GM18868 (cell line): ENCODE results near the gene SPATA32.

ENCODE experiments used
- ATAC-seq: cut with Tn5 transposase; IDR thresholded peaks from one replicate; pipeline ENCODE4 v1.9.1; 2021; ENCODE audit warnings: mild to moderate bottlenecking, moderate library complexity; ENCODE audit not compliant: unreplicated experiment

SPATA32 gene

DNA sequence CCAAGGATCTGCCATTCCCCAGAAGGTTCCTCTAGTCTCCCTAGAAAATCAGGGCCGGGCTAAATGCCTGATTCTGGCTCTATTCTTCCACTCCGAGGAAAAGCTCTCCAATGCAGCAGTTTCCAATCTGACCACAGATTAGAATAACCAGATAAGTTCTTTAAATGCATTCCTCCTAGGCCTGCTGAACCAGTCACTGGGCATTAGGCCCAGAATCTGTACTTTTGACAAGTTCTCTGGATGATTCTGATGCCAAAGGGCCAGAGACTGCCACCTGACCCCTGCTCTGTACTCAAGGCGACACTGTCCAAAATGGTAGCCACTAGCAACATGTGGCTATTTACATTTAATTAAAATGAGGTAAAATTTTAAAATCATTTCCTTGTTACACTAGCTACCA is 32.6 kb upstream of the SPATA32 start:
- ATAC-seq = no peak

DNA sequence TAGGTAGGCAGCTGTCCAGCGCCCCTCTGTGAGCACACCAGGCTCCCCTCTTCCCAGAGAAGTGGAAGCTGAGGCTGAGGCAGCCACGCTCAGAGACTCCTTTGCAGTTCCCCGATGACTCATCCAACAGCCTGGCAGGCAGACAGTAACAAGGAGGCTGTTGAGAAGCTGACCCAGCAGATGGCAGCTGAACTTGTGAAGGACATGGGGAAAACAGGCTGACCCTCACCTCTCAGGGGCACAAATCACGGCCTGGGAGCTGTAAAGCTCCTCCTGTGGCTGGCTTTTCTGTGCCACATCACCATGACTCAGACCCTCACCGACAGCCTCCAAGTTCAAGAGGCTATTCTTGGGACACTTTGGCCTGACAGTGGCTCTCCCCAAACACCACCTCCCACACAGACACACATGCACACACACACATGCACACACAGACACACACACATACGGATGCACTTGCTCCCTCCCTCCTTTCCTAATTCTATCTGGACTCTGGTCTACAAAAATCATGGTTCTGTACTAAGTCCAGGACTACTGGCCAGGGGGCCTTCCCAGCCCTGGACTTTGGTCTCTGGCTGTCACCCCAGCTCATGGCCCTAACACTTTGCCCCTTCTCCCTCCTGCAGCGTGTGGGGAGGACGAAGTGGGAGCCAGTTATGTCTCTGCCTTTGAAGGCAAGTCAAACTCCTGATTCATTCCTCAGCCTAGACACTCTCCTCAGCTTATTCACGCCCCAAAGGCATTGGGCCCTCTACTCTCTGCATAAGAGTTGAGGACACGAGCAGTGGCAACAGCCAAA is 31.7 kb upstream of the SPATA32 start:
- ATAC-seq = peak; percentile 41

DNA sequence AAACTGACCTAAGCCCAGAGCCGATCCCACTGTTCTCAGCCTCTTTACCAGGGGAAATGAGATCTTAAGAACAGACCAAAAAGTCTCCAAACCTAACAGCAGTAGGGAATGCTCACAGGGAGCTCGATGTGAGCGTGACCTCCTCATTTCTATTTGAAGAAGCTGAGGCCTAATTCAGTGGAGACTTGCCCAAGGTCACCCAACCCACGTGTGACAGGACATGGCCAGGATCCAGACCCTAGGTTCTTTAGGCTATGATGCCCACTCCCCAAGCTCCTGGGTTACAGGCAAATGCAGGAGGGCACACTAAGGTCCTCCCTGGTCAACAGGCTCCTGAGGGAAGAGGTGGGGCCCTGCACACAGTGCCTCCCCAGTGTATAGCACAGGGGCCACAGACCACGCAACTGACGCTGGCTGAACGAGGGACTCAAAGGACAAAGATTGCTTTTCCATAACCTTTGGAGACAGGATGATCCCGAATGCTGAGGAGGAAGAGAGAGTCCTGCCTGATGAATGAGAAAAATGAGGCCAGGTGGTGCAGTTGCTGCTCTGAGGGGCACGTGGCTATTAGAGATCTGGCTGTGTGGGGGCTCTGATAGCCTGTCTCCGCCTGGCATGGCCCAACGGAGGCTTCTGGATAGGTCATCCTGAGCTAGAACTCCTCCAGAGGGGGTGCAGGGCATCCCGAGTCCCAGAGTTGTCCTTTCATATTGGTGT is 31.0 kb upstream of the SPATA32 start:
- ATAC-seq = no peak

DNA sequence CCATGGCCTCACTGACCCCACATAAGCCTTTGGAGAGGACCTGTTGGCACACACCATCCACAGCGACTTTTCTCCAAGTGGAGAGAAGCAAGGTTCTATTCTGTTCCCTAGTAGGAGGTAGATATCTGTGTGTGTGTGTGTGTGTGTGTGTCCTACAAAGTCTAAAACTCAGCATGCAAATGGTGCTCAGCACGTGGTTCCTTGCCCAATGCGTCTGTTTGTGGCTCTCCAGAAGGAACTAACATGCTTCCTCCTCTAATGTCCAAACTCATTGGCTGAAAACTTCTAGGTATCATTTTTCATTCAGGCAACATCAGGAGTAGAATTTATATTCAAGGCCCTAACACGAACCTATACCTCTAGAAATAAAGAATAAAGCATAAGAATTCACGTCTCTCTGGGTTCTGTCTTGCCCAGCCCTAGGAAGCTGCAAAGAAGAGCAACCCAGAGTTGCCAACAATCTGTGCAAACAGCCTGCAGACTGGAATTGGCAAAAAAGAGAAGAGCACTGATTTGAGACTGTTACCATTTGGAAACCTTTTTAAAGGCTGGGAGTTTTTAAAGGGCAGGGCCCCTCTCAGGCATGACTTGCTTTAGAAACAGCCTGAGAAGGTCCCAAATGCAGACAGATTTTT is 29.4 kb upstream of the SPATA32 start:
- no peak for ATAC-seq

DNA sequence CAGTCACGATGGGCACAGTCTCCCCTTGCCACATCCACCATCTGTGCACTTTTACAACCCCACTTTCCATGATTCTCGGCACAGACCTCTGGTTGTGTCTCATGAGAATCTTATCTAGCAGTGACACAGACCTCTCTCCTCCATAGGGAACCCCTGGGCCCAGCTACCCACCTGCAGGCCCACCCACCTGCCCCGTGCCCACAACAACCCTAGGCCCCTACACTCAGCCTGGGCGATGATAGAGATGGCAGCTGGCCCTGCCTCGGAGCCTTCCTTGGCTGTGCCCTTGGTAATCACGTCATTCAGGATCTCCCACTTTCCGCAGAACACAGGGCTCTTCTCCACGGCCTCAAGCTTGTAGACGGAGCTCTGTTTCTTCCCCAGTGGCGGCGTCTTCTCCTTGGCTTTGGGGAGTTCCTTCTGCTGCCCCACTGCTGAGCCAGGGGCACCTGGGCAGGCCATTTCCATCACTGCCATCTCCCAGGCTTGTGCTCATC is 28.4 kb upstream of the SPATA32 start:
- no peak for ATAC-seq

DNA sequence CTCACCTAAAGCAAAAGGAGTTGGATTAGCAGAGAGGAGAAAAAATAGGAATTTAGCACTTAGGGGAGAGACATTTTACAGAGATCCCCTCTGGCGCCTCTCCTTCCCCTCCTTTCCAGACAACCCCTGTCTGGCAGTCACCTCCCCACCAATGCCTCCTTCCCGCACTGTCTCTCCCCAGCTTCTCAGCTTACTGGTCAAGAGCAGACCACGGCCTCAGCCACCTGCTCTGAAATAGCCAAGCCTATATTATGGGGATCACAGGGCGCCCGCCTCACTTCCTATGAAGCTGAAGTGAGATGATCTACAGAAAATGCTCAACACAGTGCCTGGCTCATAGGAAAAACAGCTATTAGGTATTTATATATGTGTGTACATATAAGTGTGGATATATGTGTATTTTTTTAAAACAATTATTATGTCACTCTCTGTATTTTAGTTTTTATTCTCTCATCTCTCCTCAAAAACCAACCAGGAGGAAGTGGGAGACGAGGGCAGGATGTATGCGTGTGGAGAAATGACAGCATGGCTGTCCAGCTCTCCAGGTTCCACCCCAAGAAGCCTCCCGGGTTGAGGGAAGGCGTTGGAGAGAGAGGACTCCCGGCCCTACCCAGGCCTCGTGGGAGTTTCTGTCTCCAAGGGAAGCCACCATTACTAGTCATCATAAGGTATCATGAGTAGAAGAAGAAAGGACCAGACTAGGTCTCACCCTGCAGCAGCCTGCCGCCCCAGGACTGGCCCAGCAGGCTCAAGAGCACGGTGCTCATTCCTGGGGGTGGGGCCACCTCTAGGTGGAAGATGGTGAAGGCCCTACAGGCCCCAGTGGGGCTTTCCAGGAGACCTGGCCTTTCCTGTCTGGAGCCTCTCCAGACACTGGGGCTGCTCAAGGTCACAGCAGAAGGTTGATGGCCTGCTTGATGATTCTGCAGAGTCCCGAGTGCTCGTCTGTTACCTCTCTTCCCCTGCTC is 27.7 kb upstream of the SPATA32 start:
- no peak for ATAC-seq

DNA sequence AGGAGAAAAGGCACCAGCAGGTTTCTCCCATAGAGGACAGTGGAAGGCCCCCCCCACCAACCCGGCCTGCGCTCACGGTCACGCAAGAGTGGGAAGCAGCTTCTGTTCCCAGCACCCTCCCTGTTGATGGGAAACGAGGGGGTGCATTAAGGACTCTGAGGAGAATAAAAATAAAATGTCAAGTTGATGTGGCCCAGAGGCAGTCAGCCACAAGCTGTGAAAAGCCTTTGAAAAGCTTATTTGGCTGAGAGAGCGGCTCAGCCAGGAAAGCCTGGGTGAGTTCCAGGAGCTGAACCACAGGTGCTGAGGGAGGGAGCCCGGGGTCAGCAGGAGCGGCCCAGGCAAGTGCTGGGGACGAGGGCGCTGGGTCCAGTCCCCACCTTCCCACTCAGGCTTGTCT is 26.9 kb upstream of the SPATA32 start:
- no peak for ATAC-seq

DNA sequence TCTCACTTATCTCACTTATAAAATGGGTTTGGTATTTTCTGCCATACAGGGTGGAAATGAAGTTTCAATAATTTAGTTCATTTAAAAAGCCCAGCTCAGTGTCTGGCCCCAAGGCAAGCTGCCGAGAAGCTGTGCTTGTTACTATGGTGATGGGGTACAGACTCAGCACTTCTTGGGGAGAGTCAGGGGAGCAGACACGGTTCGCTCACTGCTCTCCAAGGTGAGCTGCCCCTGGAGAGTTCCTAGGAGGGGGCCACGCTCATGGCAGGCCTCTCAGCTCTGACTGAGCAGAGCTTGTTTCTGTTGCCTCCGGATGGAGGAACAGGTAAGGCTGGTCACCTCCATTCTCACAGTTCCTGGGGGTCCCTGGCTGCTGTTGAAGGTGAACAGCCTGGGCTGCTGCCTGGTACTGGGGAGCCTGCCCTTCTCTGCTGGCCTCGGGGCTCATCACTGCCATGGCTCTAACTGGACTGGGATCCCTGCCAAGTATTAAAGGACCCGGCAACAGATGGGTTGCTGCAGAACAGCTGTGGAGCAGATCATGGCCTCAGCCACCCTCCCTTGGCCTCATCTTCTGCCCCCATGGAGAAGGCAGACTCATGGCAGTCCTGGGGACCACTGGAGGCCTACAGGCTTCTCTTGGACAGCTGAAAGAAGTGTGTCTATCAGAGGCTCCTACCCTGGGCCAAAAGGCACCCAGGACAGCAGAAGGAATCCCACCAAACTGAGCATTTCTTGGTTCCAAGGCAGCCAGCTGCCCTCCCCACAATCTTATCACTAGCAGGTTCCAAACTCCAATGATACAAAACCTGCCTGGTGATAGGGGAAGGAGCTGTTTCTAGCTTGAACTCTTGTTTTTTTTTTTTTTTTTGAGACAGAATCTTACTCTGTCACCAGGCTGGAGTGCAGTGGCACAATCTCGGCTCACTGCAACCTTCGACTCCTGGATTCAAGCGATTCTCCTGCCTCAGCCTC is 25.9 kb upstream of the SPATA32 start:
- ATAC-seq = no peak

DNA sequence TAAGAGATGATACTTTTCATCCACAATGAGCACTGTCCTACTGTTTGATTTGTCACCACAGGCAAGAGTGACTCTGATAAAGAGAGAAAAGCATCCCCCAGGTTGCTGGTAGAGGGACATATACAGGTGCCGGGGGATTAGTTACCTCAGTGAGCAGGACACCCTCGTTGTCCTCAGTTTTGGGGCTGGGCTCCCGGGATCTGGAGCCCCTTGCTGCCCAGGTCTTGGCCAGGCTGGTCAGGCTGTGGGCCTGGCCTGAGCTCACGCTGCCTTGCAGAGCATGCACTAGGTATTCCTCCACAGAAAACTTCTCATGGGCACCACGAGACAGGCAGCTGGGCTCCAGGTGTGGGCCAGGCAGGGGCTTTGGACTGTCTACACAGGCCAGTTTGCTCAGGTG is 24.4 kb upstream of the SPATA32 start:
- ATAC-seq = no peak

DNA sequence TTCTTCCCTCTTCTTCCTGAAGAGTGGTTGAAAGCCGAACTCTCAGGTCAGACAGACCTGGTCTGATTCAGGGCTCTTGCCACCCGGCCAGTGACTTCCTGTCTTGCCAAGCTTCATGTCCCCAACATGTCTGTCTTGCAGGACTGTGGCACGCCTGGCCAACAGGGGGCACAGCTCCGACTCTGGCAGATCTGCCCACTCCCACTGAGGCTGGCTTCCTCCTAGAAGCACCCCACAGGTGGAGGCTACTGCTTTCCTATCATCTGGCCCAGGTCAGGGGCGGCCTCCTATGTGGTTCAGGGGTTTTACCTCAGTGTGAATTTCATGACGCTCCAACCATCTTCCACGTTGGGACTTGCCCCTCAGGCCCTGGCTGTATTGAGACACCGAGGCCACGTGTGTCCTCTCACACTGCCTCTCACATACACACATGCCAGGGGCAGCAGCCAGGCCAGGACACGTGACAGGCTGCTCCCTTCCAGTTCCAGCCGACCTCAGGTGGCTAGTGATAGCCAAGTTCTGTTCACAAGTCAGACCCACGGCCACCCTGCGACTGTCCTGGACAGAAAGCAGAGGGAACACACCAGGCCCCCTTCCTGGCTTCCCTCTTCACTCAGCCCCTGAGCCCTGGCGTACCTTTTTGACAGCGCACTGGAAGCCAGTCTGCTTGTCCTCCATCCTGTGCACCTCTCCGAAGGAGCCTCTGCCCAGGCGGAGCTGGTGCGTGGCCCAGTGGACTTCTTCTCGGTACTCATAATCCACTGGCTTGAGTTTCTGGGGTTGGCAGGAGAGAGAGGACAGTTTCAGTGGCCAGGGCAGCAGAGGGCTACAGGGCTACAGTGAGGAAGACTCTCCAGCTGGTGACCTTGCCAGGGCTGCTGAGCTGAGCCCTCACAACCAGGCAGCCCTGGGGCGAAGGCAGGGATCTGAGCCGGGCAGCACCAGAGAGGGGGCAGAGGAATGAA is 22.6 kb upstream of the SPATA32 start:
- no peak for ATAC-seq

DNA sequence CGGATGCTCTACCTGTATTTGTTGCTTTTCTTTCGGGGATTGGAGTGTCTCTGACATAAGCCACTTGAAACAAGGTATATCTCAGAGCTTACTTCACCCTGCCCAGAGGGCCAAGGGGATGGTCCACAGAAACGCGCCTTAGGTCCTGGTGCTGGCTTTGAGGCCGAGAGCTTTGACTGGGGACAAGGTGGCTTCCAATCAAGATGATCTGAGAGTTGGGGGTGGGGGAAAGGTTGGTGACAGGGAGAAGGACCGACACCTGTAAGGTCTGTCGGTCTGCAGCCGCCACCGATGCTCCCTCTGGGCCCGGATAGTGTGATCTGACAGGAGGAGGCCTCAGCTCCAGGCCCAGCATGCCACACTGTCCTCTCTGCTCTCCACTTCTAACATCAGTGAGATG is 21.8 kb upstream of the SPATA32 start:
- ATAC-seq = no peak

DNA sequence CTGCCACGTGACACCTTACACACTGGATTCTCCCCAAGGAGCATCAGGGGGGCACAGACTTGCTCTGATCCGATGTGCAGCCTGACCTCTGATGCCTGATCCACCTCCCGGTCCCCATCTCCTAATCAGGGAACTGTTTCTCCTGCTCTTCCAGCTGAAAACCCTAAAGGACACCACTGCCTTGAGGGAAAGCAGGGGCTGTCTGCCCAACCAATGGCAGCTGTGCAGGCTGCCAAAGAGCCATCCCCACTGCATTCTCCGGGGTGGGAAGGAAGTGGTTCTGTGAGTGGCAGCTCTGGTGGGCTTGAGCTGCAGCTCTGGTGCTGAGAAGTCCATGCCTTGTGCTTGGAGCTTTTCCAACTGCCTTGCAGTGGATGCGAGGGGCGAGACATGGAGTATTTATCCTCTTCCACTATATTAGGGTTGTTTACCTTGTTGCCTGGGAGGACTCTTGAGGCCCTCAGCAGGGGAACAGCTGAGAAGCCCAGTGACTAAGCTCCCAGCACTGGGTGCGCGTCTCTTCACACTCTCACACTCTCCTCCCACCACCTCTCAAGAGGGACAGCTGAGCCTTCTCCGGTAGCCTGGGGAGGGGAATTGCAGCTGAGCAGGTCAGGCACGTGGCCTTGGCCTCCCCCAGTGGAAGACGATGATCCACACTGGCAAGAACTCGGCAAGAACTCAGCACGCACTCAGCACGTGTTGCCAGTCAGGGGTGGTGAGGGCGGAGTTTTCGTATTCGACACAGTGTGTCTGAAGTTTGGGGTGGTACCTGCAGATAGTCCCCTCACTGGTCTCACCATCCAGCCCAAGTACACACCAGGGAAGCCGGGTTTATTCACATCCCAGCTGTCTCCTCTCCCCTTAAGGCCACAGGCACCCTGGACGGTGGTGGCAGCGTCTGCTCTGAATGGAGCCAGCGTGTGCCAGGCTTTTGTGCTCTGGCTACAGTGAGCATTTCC is 21.1 kb upstream of the SPATA32 start:
- no peak for ATAC-seq

DNA sequence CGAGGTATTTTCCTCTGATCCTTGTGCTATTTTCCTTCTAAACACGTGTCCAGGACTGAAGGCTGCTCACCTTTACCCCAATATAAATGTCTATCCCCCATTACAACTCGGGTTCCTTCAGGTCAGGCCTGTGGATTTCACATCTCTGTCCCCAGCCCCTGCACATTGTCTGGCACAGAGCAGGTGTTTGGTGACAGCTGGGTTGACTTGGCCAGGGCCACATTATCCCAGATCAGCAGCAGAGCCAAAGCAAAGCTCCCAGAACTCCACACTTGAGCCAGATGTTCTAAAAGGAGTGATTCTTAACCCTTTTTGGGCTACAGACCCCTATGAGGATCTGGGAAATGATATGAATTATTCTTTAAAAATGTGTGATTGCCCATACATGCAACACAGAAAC is 18.0 kb upstream of the SPATA32 start:
- no peak for ATAC-seq

DNA sequence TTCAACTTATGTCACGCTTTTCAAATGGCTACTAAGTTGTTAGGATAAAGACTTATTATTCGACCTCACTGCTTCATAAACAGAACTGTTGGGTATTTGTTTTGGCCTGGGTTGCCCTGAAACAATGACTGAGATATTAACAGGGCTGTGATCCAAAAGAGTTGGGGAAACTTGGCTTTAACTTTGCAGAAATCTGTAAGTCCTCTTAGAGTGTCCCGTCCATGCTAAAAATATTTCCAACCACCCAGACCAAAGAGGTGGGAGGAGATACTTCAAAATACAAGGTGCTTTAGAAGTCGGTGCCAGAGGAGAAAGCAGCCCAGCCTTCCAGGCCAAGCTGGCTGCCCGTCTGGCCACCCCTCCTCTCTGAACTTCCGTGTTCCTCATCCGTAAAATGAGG is 16.1 kb upstream of the SPATA32 start:
- ATAC-seq = no peak

DNA sequence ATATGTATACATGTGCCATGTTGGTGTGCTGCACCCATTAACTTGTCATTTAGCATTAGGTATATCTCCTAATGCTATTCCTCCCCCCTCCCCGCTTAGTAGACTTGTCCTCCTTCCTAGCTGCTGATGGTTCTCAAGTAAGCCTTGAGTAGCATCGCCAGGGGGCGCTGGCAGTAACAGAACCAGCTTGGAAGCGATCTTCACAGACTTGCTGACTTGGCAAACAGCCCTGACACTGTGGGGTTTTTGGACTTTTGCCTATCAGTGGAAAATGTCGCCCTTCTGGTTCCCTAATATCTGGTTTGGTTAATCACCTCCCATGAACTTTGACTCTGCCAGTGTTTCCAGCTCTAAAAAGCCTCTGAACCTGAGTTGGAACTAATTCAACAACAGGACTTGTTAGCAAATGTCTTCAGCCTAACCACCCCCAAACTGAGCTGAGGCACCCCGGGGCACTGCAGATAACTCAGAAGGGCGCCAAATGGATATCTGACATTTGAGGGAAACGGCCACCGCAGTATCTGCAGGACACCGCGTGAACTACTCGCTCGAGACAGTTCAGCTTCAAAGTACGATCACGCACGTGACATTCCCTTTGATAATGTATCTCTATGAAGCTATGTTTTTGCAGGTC is 15.4 kb upstream of the SPATA32 start:
- ATAC-seq = no peak

DNA sequence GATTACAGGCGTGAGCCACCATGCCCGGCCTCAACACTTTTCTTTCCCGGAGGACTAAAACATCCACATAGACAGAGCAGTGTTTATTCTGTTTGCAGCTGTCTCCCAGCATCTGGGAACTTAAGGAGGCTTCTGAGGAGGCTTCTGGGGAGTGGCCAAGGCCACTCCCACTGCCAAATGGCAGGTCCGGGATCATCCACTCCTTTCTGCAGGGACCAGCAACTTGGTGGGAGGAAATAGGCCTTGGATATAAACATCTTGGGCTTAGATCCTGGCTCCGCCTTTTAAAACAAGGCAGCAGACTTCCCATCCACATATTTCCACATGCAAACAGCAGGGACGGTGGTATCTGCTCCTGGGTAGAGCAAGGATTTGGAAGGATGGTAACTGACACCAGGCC is 14.1 kb upstream of the SPATA32 start:
- no peak for ATAC-seq

DNA sequence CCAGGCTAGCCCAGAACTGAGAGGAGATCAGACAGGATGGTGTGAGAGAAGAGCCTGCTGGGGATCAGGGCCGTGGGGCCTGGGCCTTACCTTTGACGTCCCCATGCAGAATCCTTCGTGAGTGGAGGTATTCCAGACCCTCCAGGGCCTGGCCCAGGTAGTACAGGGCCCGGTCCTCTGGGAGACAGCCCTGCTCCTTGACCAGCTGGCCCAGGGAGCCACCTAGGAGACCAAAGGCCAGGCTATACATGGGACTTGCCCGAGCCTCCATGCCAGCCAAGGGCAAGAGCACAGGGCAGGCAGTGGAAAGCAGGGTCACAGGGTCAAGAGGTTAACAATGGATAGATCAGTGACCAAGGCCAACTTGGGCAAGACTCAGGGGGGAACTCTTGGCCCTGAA is 12.1 kb upstream of the SPATA32 start:
- ATAC-seq = no peak
